HCT116 (cell line): Measurements from ENCODE around the gene KCTD15.

Experiments used
- ELF1 ChIP-seq: IDR thresholded peaks from 2 replicates; pipeline ENCODE4 v1.6.1; 2012; ENCODE audit warnings: low read depth, borderline replicate concordance
- EZH2phosphoT487 ChIP-seq: fragments of 200-600 bp; IDR thresholded peaks from 2 replicates; pipeline ENCODE4 v1.6.1; 2018; ENCODE audit warnings: antibody characterized with exemption, borderline replicate concordance
- POLR2AphosphoS5 ChIP-seq: IDR thresholded peaks from 2 replicates; pipeline ENCODE4 v1.6.1; 2011; ENCODE audit warnings: mild to moderate bottlenecking, low read depth, low read length, moderate library complexity
- RAD21 ChIP-seq: IDR thresholded peaks from 2 replicates; pipeline ENCODE4 v1.6.1; 2012; ENCODE audit warnings: low read depth, mild to moderate bottlenecking
- TF ChIP-seq, protein P1 (sequence below), 3 experiments: fragments of 200-600 bp in 1 of 3; sonication (generic) in 1 of 3; IDR thresholded peaks in 2 of 3; conservative IDR thresholded peaks in 1 of 3; 2 replicates each; pipeline ENCODE4 v1.5.1; 2012 to 2017; ENCODE audit warnings: low read depth in 2 of 3, low read length in 2 of 3, antibody characterized with exemption in 1 of 3, borderline replicate concordance in 1 of 3, control low read depth in 1 of 3, mild to moderate bottlenecking in 1 of 3, mixed read lengths in 1 of 3, mixed run types in 1 of 3, moderate library complexity in 1 of 3; ENCODE audit not compliant: insufficient read depth in 1 of 3
- TF ChIP-seq, protein P2 (sequence below): IDR thresholded peaks from 2 replicates; pipeline ENCODE4 v1.6.1; 2012
- TF ChIP-seq, protein P3 (sequence below): IDR thresholded peaks from 2 replicates; pipeline ENCODE4 v1.6.1; 2012; ENCODE audit warnings: low read depth

DNA sequence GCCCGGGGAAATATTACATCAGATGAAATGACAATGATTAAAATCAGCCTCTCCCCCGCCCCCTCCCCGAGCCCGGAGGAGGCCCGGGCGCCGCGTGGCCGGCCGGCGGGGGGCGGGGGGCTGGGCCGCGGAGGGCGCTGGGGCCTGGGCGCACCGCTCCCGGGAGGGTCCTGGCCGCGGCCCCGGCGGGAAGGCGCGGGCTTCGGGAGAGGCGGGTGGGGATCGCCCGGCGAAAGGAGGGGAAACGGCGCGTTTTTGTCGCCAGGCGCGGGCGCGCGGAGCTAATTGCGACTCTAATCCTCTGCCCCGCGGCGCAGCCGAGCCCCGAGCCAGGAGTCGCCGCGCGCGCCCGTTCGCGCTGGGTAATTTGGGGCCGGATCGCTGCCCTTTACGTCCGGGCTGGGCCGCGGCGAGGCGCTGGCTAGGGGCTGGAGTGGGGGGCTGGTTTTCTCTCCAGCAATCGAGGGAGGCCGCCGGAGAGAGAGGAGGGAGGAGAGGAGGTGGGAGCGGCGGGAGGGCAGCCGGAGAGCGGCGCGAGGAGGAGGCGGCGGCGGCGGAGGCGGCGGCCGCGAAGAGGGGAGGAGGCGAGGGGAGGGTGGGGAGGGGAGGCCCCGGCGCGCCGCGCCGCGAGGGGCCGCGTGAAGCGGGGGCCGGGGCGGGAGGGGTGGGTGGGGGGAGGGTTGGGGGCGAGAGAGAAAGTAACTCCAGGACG, at the start of gene KCTD15:
- TF ChIP-seq, protein P1, sequence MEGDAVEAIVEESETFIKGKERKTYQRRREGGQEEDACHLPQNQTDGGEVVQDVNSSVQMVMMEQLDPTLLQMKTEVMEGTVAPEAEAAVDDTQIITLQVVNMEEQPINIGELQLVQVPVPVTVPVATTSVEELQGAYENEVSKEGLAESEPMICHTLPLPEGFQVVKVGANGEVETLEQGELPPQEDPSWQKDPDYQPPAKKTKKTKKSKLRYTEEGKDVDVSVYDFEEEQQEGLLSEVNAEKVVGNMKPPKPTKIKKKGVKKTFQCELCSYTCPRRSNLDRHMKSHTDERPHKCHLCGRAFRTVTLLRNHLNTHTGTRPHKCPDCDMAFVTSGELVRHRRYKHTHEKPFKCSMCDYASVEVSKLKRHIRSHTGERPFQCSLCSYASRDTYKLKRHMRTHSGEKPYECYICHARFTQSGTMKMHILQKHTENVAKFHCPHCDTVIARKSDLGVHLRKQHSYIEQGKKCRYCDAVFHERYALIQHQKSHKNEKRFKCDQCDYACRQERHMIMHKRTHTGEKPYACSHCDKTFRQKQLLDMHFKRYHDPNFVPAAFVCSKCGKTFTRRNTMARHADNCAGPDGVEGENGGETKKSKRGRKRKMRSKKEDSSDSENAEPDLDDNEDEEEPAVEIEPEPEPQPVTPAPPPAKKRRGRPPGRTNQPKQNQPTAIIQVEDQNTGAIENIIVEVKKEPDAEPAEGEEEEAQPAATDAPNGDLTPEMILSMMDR (IDR thresholded peaks at IDR 0.05 in 2 of 3, conservative IDR thresholded peaks at IDR 0.05 in 1 of 3; ENCODE audit: borderline replicate concordance in 1 of 3, insufficient read depth in 1 of 3, low read depth in 2 of 3, low read length in 2 of 3) = no peak
- TF ChIP-seq ELF1 (no peak), RAD21 (no peak), EZH2phosphoT487 (no peak), POLR2AphosphoS5 (no peak; the same call in 1 of the 2 replicates)
- TF ChIP-seq, protein P2, sequence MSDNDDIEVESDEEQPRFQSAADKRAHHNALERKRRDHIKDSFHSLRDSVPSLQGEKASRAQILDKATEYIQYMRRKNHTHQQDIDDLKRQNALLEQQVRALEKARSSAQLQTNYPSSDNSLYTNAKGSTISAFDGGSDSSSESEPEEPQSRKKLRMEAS = peak; percentile 48; the same call in 1 of the 2 replicates
- TF ChIP-seq, protein P3, sequence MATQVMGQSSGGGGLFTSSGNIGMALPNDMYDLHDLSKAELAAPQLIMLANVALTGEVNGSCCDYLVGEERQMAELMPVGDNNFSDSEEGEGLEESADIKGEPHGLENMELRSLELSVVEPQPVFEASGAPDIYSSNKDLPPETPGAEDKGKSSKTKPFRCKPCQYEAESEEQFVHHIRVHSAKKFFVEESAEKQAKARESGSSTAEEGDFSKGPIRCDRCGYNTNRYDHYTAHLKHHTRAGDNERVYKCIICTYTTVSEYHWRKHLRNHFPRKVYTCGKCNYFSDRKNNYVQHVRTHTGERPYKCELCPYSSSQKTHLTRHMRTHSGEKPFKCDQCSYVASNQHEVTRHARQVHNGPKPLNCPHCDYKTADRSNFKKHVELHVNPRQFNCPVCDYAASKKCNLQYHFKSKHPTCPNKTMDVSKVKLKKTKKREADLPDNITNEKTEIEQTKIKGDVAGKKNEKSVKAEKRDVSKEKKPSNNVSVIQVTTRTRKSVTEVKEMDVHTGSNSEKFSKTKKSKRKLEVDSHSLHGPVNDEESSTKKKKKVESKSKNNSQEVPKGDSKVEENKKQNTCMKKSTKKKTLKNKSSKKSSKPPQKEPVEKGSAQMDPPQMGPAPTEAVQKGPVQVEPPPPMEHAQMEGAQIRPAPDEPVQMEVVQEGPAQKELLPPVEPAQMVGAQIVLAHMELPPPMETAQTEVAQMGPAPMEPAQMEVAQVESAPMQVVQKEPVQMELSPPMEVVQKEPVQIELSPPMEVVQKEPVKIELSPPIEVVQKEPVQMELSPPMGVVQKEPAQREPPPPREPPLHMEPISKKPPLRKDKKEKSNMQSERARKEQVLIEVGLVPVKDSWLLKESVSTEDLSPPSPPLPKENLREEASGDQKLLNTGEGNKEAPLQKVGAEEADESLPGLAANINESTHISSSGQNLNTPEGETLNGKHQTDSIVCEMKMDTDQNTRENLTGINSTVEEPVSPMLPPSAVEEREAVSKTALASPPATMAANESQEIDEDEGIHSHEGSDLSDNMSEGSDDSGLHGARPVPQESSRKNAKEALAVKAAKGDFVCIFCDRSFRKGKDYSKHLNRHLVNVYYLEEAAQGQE = no peak
